Trophoblast cell (in vitro differentiated cells and primary cell): ENCODE results near the gene ZBTB7A.

Source experiments
- DNase-seq, 2 donors: peaks; one replicate each; pipeline ENCODE4 v3.0.0-alpha.2; 2016
- H2AFZ ChIP-seq: 2 replicates; pipeline ENCODE4 v1.6.1; 2013; ENCODE audit warnings: low read length, moderate library complexity, mild to moderate bottlenecking; ENCODE audit not compliant: insufficient read depth, poor library complexity
- H2AK5ac ChIP-seq: 2 replicates; pipeline ENCODE4 v1.6.1; 2013; ENCODE audit warnings: mild to moderate bottlenecking, low read length
- H2BK120ac ChIP-seq: 2 replicates; pipeline ENCODE4 v1.6.1; 2013; ENCODE audit warnings: low read length, mild to moderate bottlenecking, moderate library complexity; ENCODE audit not compliant: insufficient read depth, poor library complexity
- H2BK12ac ChIP-seq: 2 replicates; pipeline ENCODE4 v1.6.1; 2013; ENCODE audit warnings: mild to moderate bottlenecking, low read length, moderate library complexity
- H2BK5ac ChIP-seq: 2 replicates; pipeline ENCODE4 v1.6.1; 2013; ENCODE audit warnings: low read length, low read depth, moderate library complexity, mild to moderate bottlenecking; ENCODE audit not compliant: poor library complexity
- H3K14ac ChIP-seq: 2 replicates; pipeline ENCODE4 v1.6.1; 2013; ENCODE audit warnings: mild to moderate bottlenecking, low read length
- H3K18ac ChIP-seq: 2 replicates; pipeline ENCODE4 v1.6.1; 2013; ENCODE audit warnings: mild to moderate bottlenecking, low read length
- H3K23ac ChIP-seq: 2 replicates; pipeline ENCODE4 v1.6.1; 2013; ENCODE audit warnings: low read length
- H3K27ac ChIP-seq: 2 replicates; pipeline ENCODE4 v1.5.1; 2013; ENCODE audit warnings: low read depth, mild to moderate bottlenecking, inconsistent platforms, low read length, moderate library complexity
- H3K27me3 ChIP-seq: 2 replicates; pipeline ENCODE4 v1.6.1; 2013; ENCODE audit warnings: inconsistent platforms, mild to moderate bottlenecking, low read length, moderate library complexity; ENCODE audit not compliant: insufficient read depth
- H3K36me3 ChIP-seq, 2 experiments: 1 replicate in 1 of 2; 2 replicates in 1 of 2; pipeline ENCODE4 v1.6.1; 2013; ENCODE audit warnings: low read length in 2 of 2, mild to moderate bottlenecking in 2 of 2, moderate library complexity in 1 of 2; ENCODE audit not compliant: insufficient read depth in 2 of 2, control insufficient read depth in 1 of 2
- H3K4ac ChIP-seq: 2 replicates; pipeline ENCODE4 v1.6.1; 2013; ENCODE audit warnings: low read depth, mild to moderate bottlenecking, low read length, moderate library complexity
- H3K4me1 ChIP-seq, 2 experiments: 1 replicate in 1 of 2; 2 replicates in 1 of 2; pipeline ENCODE4 v1.6.1; 2013; ENCODE audit warnings: low read length in 2 of 2, mild to moderate bottlenecking in 2 of 2, moderate library complexity in 1 of 2; ENCODE audit not compliant: insufficient read depth in 2 of 2, control insufficient read depth in 1 of 2
- H3K4me2 ChIP-seq: 2 replicates; pipeline ENCODE4 v1.6.1; 2013; ENCODE audit warnings: inconsistent platforms, mild to moderate bottlenecking, low read length, moderate library complexity
- H3K4me3 ChIP-seq: 2 replicates; pipeline ENCODE4 v1.5.1; 2013; ENCODE audit warnings: mild to moderate bottlenecking, low read depth, low read length, inconsistent platforms
- H3K79me1 ChIP-seq: one replicate; pipeline ENCODE4 v1.6.1; 2013; ENCODE audit warnings: low read length
- H3K79me2 ChIP-seq: 2 replicates; pipeline ENCODE4 v1.6.1; 2013; ENCODE audit warnings: low read length, mild to moderate bottlenecking; ENCODE audit not compliant: control insufficient read depth, insufficient read depth, poor library complexity
- H3K9ac ChIP-seq: 2 replicates; pipeline ENCODE4 v1.6.1; 2013; ENCODE audit warnings: mild to moderate bottlenecking, low read length
- H3K9me3 ChIP-seq: 2 replicates; pipeline ENCODE4 v1.6.1; 2013; ENCODE audit warnings: low read depth, mild to moderate bottlenecking, control low read depth, inconsistent platforms, low read length; ENCODE audit not compliant: insufficient read depth
- H4K12ac ChIP-seq: 2 replicates; pipeline ENCODE4 v1.6.1; 2013; ENCODE audit warnings: low read depth, mild to moderate bottlenecking, low read length, moderate library complexity
- H4K8ac ChIP-seq: 2 replicates; pipeline ENCODE4 v1.6.1; 2013; ENCODE audit warnings: low read depth, mild to moderate bottlenecking, low read length, moderate library complexity
- H4K91ac ChIP-seq: one replicate; pipeline ENCODE4 v1.6.1; 2013; ENCODE audit warnings: low read depth, mild to moderate bottlenecking, low read length, moderate library complexity
- WGBS: extraction: QIAGEN DNeasy Blood & Tissue Kit; methylation state at CpG from one replicate; pipeline ENCODE4 v1.1.7; 2013; ENCODE audit warnings: missing lambda C conversion rate; ENCODE audit not compliant: insufficient read length, insufficient coverage; ENCODE audit errors: extremely low coverage; 5-methylcytosine and 5-hydroxymethylcytosine counted together

The ZBTB7A gene

DNA sequence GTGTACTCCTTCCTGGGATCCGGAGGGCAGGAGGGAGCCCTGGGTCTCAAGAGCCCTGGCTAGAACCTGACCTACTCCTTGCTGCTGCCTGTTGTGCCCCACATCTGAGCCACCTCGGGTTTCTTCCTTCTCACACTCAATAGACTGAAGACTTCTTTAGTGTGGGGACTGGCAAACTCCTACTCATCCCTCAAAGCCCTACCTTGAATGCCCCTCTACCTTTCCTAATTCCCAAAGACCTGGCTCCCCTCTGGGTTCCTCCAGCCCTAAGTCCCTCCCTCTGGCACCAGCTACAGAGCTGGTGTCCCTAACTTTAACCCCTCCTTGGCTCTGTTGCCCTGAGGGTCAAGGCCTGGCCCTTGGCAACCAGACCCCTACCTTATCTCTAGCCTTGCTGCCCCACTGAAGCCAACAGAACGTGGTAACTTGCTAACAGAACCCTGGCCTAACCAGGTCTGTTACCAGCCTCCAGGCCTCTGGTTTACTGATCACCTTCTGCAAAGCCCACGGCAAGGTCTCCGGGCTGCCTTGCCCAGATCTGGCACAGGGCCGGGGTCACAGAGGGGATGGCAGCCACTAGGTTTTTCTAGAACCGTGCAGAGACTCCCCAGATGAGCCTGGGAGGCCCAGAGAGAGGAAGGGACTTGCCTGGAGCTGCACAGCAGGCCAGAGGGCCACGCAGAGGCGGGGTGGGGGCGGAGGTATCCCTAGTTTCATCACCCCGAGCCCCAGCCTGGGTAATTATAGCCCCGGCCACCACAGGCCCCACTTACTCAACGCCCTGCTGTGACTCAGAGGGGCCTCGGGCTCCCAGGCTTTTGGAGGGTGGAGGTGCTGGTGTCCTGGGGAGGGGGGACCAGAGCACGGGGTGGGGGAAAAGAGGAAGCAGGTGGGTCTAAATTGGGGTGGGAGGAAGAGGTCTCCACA lies 15.3 kb downstream of the ZBTB7A start:
- H3K23ac ChIP-seq: no peak overlapping the region
- H3K14ac ChIP-seq: no peak overlapping the region
- no peak overlapping the region for H2BK5ac ChIP-seq
- H4K12ac ChIP-seq: peak overlapping the region; percentile 63
- H4K91ac ChIP-seq: no peak overlapping the region
- peaks cover 3% of the 10 kb centered on the region for H3K79me1 ChIP-seq
- H3K4me1 ChIP-seq: peaks cover 7 to 10% of the 10 kb centered on the region in 2 experiments
- no peaks in the 10 kb centered on the region for H3K27me3 ChIP-seq
- H3K27ac ChIP-seq: peak overlapping the region; percentile 12
- H3K9me3 ChIP-seq: peaks cover 9% of the 10 kb centered on the region
- no peak overlapping the region for H2AFZ ChIP-seq
- peaks cover 75 to 78% of the 10 kb centered on the region in 2 experiments for H3K36me3 ChIP-seq
- no peak overlapping the region for H2BK120ac ChIP-seq
- DNase-seq: peak in 1 of 2 donors; percentile 25
- no peak overlapping the region for H3K18ac ChIP-seq
- H3K9ac ChIP-seq: no peak overlapping the region
- no peak overlapping the region for H2BK12ac ChIP-seq
- no peak overlapping the region for H3K4me2 ChIP-seq
- peaks cover 18% of the 10 kb centered on the region for H3K79me2 ChIP-seq
- no peak overlapping the region for H3K4me3 ChIP-seq
- H3K4ac ChIP-seq: peak overlapping the region; percentile 91
- no CpG with 5 or more reads among the region's 15 CpGs for WGBS
- peak overlapping the region; percentile 35 for H4K8ac ChIP-seq
- H2AK5ac ChIP-seq: no peak overlapping the region

DNA sequence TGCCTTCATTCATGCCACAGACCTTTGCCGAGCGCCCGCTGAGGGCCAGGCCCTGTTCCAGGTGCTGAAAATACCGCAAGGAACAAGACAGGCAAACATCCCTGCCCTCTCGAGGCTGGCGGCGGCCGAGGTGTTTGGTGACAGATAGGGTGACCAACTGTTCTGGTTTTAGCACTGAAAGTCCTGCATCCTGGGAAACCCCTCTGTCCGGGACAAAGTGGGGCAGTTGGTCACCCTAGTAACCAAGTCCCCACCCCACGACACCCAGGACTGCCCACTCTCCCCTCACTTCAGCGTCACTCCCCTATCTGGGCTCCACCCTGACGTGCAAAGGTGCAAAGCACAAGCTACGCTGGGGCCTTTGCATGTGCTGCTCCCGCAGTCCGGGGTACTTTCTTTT lies 17.3 kb downstream of the ZBTB7A start:
- no peaks in the 10 kb centered on the region for H3K27me3 ChIP-seq
- H3K4me3 ChIP-seq: no peak overlapping the region
- no peak overlapping the region for H3K14ac ChIP-seq
- H3K4me2 ChIP-seq: no peak overlapping the region
- H4K91ac ChIP-seq: no peak overlapping the region
- H3K79me1 ChIP-seq: peaks cover 3% of the 10 kb centered on the region
- H3K36me3 ChIP-seq: peaks cover 66 to 74% of the 10 kb centered on the region in 2 experiments
- peaks cover 7 to 10% of the 10 kb centered on the region in 2 experiments for H3K4me1 ChIP-seq
- no peak overlapping the region for H4K12ac ChIP-seq
- no peak overlapping the region for H2BK120ac ChIP-seq
- H2AK5ac ChIP-seq: no peak overlapping the region
- H3K9me3 ChIP-seq: peaks cover 9% of the 10 kb centered on the region
- peak overlapping the region; percentile 87 for H3K4ac ChIP-seq
- no peak for DNase-seq
- no CpG with 5 or more reads among the region's 15 CpGs for WGBS
- no peak overlapping the region for H2BK12ac ChIP-seq
- H3K9ac ChIP-seq: no peak overlapping the region
- peaks cover 13% of the 10 kb centered on the region for H3K79me2 ChIP-seq
- H3K18ac ChIP-seq: no peak overlapping the region
- no peak overlapping the region for H4K8ac ChIP-seq
- H3K27ac ChIP-seq: no peak overlapping the region
- no peak overlapping the region for H2AFZ ChIP-seq
- no peak overlapping the region for H2BK5ac ChIP-seq
- H3K23ac ChIP-seq: no peak overlapping the region

DNA sequence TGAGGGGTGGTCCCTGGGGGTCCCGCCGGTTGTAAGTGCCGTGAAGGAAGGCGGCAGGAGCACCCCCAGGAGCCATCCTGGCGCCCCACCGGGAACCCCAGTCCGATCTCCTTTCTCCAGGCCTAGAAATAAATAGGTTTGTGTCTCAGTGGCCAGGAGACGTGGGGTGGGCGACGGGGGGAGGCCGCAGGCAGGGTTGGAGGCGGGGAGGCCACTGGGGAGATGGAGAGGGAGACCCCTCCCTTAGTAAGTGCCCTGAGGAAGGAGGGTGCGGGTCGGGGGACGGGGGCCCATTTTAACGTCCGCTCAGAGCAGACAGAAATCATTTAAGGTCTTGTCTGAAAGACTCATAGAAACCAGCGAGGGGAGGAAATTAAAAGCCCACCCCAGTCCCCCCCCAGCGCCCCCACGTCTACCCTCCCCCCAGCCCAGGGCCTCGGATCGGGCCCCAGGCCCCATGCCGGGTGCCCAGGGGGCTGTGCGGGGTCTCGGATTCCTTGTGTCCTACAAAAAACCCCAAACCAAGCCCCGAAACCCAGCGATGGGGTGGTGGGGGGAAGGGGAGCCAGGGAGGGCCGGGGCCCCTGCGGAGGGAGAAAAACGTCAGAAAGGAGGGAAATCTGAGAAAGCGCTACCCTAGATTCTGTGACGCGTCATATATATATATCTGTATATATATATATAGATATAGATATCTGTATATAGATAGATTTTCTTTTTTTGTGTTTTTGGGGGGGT lies 19.6 kb downstream of the ZBTB7A start:
- no peak for DNase-seq
- peaks cover 11% of the 10 kb centered on the region for H3K79me2 ChIP-seq
- no CpG with 5 or more reads among the region's 33 CpGs for WGBS

DNA sequence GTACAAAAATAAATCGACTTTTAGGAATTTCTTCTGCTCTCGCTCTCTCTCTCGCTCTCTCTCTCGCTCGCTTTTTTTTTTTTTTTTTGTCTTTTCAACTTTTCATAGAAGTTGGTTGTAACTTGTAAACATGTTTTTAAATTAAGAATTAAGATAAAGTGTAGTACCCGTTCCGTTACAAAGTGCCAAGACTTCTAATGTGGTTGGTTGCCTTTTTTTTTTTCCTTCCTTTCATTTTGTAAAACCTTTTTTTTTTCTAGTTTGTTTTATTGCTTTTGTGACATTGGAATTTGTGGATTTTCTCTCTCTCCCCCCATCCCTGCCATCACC lies 20.4 kb downstream of the ZBTB7A start:
- no CpG with 5 or more reads among the region's 7 CpGs for WGBS
- Histone ChIP-seq H3K14ac (no peak overlapping the region), H3K36me3 (peaks cover 46 to 52% of the 10 kb centered on the region in 2 experiments)

More for the DNA sequence above, 19.6 kb downstream of the ZBTB7A start:
- H3K36me3 ChIP-seq: peaks cover 51 to 57% of the 10 kb centered on the region in 2 experiments
- no peak overlapping the region for H3K4me2 ChIP-seq
- no peak overlapping the region for H2BK120ac ChIP-seq
- no peak overlapping the region for H3K27ac ChIP-seq
- H4K91ac ChIP-seq: no peak overlapping the region
- no peak overlapping the region for H3K14ac ChIP-seq
- peaks cover 2% of the 10 kb centered on the region for H3K9me3 ChIP-seq
- no peak overlapping the region for H3K18ac ChIP-seq
- H3K9ac ChIP-seq: no peak overlapping the region
- no peak overlapping the region for H4K8ac ChIP-seq
- no peak overlapping the region for H2AK5ac ChIP-seq
- H3K79me1 ChIP-seq: peaks cover 3% of the 10 kb centered on the region
- no peak overlapping the region for H2AFZ ChIP-seq
- H4K12ac ChIP-seq: no peak overlapping the region
- no peak overlapping the region for H2BK12ac ChIP-seq
- H3K4ac ChIP-seq: no peak overlapping the region
- no peak overlapping the region for H2BK5ac ChIP-seq
- H3K23ac ChIP-seq: no peak overlapping the region
- H3K27me3 ChIP-seq: no peaks in the 10 kb centered on the region
- no peak overlapping the region for H3K4me3 ChIP-seq
- peaks cover 2 to 4% of the 10 kb centered on the region in 2 experiments for H3K4me1 ChIP-seq

More for the DNA sequence above, 20.4 kb downstream of the ZBTB7A start:
- Histone ChIP-seq H2AK5ac (no peak overlapping the region), H2BK5ac (no peak overlapping the region), H3K23ac (no peak overlapping the region), H3K4me1 (peaks cover 0 to 3% of the 10 kb centered on the region in 2 experiments), H2BK120ac (no peak overlapping the region), H4K12ac (no peak overlapping the region), H4K91ac (no peak overlapping the region), H2AFZ (no peak overlapping the region), H3K4ac (no peak overlapping the region), H3K27ac (no peak overlapping the region), H2BK12ac (no peak overlapping the region), H3K79me1 (peaks cover under 1% of the 10 kb centered on the region), H3K9ac (no peak overlapping the region), H3K79me2 (peaks cover 4% of the 10 kb centered on the region), H3K18ac (no peak overlapping the region), H3K9me3 (peaks cover 2% of the 10 kb centered on the region), H3K4me3 (no peak overlapping the region), H3K4me2 (no peak overlapping the region), H3K27me3 (no peaks in the 10 kb centered on the region), H4K8ac (no peak overlapping the region)
- no peak for DNase-seq
